Ramos (cell line): ENCODE measurements around the gene CTDP1.

ENCODE experiments used
- in situ Hi-C: fragments of 300-500 bp; cut with MboI; formaldehyde crosslinking; loops from one replicate; pipeline ENCODE4 v1.14.3; 2022; ENCODE audit warnings: low sequenced_read_pairs; ENCODE audit not compliant: unreplicated experiment

Gene CTDP1

GRCh38 chr18:79697178-79697577 lies 17.6 kb downstream of the CTDP1 start:
- in situ Hi-C loops: no loop called here

- in situ Hi-C loops: no loop called here
These were observed 18.4 kb downstream of the CTDP1 start for GRCh38 chr18:79697976-79698375.

- in situ Hi-C loops: no loop called here
These were observed 19.2 kb downstream of the CTDP1 start for GRCh38 chr18:79698668-79699335.

- in situ Hi-C loops: no loop called here
These were observed 20.1 kb downstream of the CTDP1 start for GRCh38 chr18:79699653-79700052.

GRCh38 chr18:79702906-79703305 lies 23.3 kb downstream of the CTDP1 start:
- in situ Hi-C loops: no loop called here

- in situ Hi-C loops: no loop called here
These were observed 25.0 kb downstream of the CTDP1 start for GRCh38 chr18:79704631-79705030.

GRCh38 chr18:79705272-79705671 lies 25.7 kb downstream of the CTDP1 start:
- in situ Hi-C loops: no loop called here

GRCh38 chr18:79706006-79706405 lies 26.4 kb downstream of the CTDP1 start:
- in situ Hi-C loops: no loop called here

- in situ Hi-C loops: no loop called here
These were observed 27.1 kb downstream of the CTDP1 start for GRCh38 chr18:79706658-79707057.

- in situ Hi-C loops: no loop called here
These were observed 27.6 kb downstream of the CTDP1 start for GRCh38 chr18:79707239-79707638.

GRCh38 chr18:79707671-79708070 lies 28.1 kb downstream of the CTDP1 start:
- in situ Hi-C loops: no loop called here

GRCh38 chr18:79708412-79708811 lies 28.8 kb downstream of the CTDP1 start:
- in situ Hi-C loops: no loop called here

- in situ Hi-C loops: no loop called here
These were observed 32.7 kb downstream of the CTDP1 start for GRCh38 chr18:79712206-79712857.

- in situ Hi-C loops: no loop called here
These were observed 33.7 kb downstream of the CTDP1 start for GRCh38 chr18:79713341-79713740.

- in situ Hi-C loops: no loop called here
These were observed 35.1 kb downstream of the CTDP1 start for GRCh38 chr18:79714531-79715240.

GRCh38 chr18:79715280-79715679 lies 35.7 kb downstream of the CTDP1 start:
- in situ Hi-C loops: no loop called here

GRCh38 chr18:79717059-79717458 lies 37.5 kb downstream of the CTDP1 start:
- in situ Hi-C loops: no loop called here

GRCh38 chr18:79717555-79718074 lies 38.0 kb downstream of the CTDP1 start:
- in situ Hi-C loops: no loop called here

GRCh38 chr18:79718126-79718525 lies 38.5 kb downstream of the CTDP1 start:
- in situ Hi-C loops: no loop called here

GRCh38 chr18:79718878-79719477 lies 39.4 kb downstream of the CTDP1 start:
- in situ Hi-C loops: no loop called here
